ENCODE data around the gene MAGEA6. TPM values are rescaled to one million over a fixed set of nuclear protein-coding genes. Genes with fewer than 3 reads are reported as not detected.
"Not testable (repeated sequence)": the region's sequence is repeated elsewhere in the genome, so short reads cannot be mapped to it uniquely, and the experiment has no call there.

MAGEA6 gene
- polyA plus RNA-seq = not detected

DNA sequence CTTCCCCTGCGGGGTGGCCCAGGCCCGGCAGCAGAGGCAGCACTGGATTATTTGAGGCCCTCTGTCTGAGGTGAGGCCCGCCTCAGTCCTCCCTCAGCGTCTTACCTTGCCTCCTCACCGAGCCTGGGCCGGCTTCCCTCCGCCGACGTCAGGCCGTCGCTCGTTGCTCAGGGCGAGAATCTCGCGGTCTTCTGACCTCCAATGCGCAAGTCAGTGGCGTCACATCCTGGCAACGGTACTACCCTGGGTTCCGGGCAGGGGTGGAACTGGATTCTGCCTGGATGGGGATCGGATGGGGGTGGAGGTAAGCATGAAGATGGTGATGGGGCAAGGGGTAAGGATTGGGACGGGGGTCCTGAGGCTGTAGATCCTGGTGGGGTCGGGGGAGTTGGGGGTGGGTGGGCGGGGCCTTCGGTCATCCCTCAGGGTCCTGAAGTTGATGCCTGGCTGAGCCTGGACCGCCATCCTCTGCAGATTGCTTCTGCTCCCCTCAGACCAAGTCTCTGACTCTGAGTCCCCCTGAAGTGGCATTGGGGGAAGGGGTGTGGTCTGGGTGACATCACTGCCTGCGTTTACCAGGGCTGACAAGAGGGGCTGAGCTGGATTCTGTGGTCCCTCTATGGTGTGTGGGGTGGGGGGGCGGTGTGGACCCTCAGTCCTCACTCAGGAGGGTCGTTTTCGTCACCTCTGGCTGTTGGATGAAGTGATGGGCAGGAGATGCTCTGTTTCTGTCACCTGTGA lies at the start of gene MAGEA6:
MAGEA6 (minus strand) TSS at position 141 of the 741 bp plus-strand sequence. CDS start 2,039 bp downstream, outside the sequence.
- not testable (repeated sequence) for H3K4me3 Mint-ChIP-seq; DNase-seq; H3K9me3 Mint-ChIP-seq; H3K27ac Mint-ChIP-seq; H3K36me3 Mint-ChIP-seq; H3K27me3 Mint-ChIP-seq (ENCODE audit: low read depth in 3 of 3); H3K4me1 Mint-ChIP-seq

DNA sequence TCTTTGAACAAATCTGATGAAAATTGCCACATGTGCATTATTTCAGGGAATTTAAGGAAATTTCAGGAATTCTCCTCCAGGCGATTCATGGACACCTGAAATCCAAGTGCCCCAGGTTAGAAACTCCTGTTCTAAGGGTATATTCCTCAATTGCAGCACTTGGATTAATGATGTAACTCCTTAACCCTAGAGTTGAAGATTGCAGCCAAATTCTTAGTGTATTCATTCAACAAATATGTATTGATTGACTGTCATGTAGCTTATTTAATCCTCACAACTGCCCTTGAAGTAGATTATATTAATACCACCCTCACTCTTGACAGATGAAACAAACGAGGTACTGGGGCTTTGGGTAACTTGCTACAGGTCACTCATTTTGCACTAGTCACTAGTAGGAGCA lies 49.8 kb upstream of the MAGEA6 start:
- DNase-seq = no peak
- no peak overlapping the region for H3K4me3 Mint-ChIP-seq
- H3K27ac Mint-ChIP-seq = no peak overlapping the region
- no peaks in the 10 kb centered on the region for H3K36me3 Mint-ChIP-seq
- peaks cover 0 to 5% (median 3%) of the 10 kb centered on the region in 3 donors for H3K27me3 Mint-ChIP-seq (ENCODE audit: low read depth in 3 of 3)
- H3K9me3 Mint-ChIP-seq = no peaks in the 10 kb centered on the region
- no peaks in the 10 kb centered on the region for H3K4me1 Mint-ChIP-seq

- Mint-ChIP-seq H3K9me3 (no peaks in the 10 kb centered on the region), H3K27ac (no peak overlapping the region), H3K27me3 (ENCODE audit: low read depth in 3 of 3) (peaks cover 0 to 5% (median 3%) of the 10 kb centered on the region in 3 donors), H3K4me1 (no peaks in the 10 kb centered on the region), H3K4me3 (no peak overlapping the region), H3K36me3 (no peaks in the 10 kb centered on the region)
- no peak for DNase-seq
Measured at GRCh38 chrX:152818356-152818755, 48.9 kb upstream of the MAGEA6 start.

GRCh38 chrX:152817078-152817764 lies 47.7 kb upstream of the MAGEA6 start:
- H3K27ac Mint-ChIP-seq = no peak overlapping the region
- no peaks in the 10 kb centered on the region for H3K36me3 Mint-ChIP-seq
- H3K4me1 Mint-ChIP-seq = no peaks in the 10 kb centered on the region
- peaks cover 0 to 5% (median 3%) of the 10 kb centered on the region in 3 donors for H3K27me3 Mint-ChIP-seq (ENCODE audit: low read depth in 3 of 3)
- no peaks in the 10 kb centered on the region for H3K9me3 Mint-ChIP-seq
- DNase-seq = no peak
- H3K4me3 Mint-ChIP-seq = no peak overlapping the region

DNA sequence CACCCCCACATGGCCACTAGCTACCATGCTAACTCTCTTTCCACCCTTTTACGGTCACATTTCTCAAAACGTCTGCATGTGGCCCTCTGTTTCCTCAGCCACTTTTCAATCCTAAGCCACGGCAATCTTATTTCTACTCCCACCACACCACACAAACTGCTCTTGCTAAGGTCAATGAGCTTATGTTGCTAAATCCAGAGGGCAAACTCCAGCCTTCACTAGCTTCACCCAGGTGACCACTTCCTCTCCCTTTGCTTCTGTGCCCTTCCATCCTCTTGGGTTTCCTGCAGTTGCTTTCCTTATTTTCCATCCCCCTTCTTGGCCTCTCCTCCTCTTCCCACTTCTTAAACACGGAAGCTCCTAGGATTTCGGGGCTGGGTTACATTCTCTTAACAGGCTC lies 44.6 kb upstream of the MAGEA6 start:
- no peaks in the 10 kb centered on the region for H3K36me3 Mint-ChIP-seq
- H3K4me1 Mint-ChIP-seq = no peaks in the 10 kb centered on the region
- H3K27ac Mint-ChIP-seq = no peak overlapping the region
- no peak for DNase-seq
- no peak overlapping the region for H3K4me3 Mint-ChIP-seq
- H3K9me3 Mint-ChIP-seq = no peaks in the 10 kb centered on the region
- H3K27me3 Mint-ChIP-seq (ENCODE audit: low read depth in 3 of 3) = peaks cover 0 to 4% (median 2%) of the 10 kb centered on the region in 3 donors

DNA sequence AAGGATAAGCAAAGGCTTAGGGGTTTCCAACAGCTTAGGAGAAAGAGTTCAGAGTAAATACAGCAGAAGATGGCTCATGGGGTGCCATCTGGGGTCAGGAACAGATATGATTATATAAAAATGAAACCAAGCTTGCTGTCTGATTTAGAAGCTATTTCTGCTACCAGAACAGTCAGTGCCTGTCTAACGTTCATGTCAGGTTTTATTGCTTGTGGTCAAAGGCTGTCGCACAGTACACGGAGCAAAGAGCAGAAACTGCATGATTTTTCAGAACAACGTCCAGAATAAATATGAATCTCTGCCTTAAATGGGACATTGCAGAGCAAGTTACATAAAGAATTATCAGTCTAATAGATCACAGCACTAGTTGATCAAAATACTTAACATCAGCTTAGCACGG lies 43.7 kb upstream of the MAGEA6 start:
- Mint-ChIP-seq H3K27ac (peak overlapping the region in 1 of 6 donors; percentile 16), H3K9me3 (no peaks in the 10 kb centered on the region), H3K4me3 (no peak overlapping the region), H3K36me3 (no peaks in the 10 kb centered on the region), H3K27me3 (ENCODE audit: low read depth in 3 of 3) (peaks cover 0 to 6% (median 0%) of the 10 kb centered on the region in 3 donors), H3K4me1 (no peaks in the 10 kb centered on the region)
- DNase-seq = no peak

- peaks cover 2 to 10% (median 5%) of the 10 kb centered on the region in 3 donors for H3K27me3 Mint-ChIP-seq (ENCODE audit: low read depth in 3 of 3)
- H3K9me3 Mint-ChIP-seq = no peaks in the 10 kb centered on the region
- no peak overlapping the region for H3K27ac Mint-ChIP-seq
Measured at GRCh38 chrX:152810403-152810802, 40.9 kb upstream of the MAGEA6 start.

GRCh38 chrX:152806035-152806434 lies 36.5 kb upstream of the MAGEA6 start:
- Mint-ChIP-seq H3K4me3 (no peak overlapping the region), H3K27ac (no peak overlapping the region), H3K9me3 (no peaks in the 10 kb centered on the region), H3K36me3 (peaks cover 0 to 3% (median 0%) of the 10 kb centered on the region in 3 donors), H3K4me1 (no peaks in the 10 kb centered on the region), H3K27me3 (ENCODE audit: low read depth in 3 of 3) (peaks cover 2 to 29% (median 9%) of the 10 kb centered on the region in 3 donors)
- no peak for DNase-seq

More at GRCh38 chrX:152810403-152810802, 40.9 kb upstream of the MAGEA6 start:
- Mint-ChIP-seq H3K4me3 (no peak overlapping the region), H3K4me1 (no peaks in the 10 kb centered on the region), H3K36me3 (no peaks in the 10 kb centered on the region)
- no peak for DNase-seq

DNA sequence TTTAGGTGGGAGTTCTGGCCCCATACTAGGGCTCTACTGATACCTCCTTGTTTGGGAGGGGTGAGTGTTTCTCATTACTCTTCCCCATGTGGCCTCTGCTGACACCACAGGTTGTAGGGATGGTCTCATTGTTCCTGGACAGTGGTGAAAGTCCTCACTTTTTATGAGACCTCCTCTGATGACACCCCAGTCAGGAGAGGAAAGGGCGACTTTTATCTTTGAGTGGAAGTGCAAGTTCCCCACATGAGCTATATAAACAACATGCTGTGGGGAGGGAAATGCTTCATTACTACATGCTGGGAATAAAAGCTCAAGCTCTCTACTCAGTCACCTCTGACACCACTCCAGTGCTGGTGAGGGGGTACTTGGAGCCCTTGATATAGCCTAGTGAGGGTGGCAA lies 29.5 kb upstream of the MAGEA6 start:
- no peak overlapping the region for H3K27ac Mint-ChIP-seq
- no peaks in the 10 kb centered on the region for H3K4me1 Mint-ChIP-seq
- peaks cover 0 to 3% (median 0%) of the 10 kb centered on the region in 3 donors for H3K36me3 Mint-ChIP-seq

GRCh38 chrX:152787062-152787461 lies 17.6 kb upstream of the MAGEA6 start:
- not testable (repeated sequence) for H3K36me3 Mint-ChIP-seq; DNase-seq; H3K27me3 Mint-ChIP-seq (ENCODE audit: low read depth in 3 of 3); H3K4me1 Mint-ChIP-seq; H3K27ac Mint-ChIP-seq; H3K4me3 Mint-ChIP-seq; H3K9me3 Mint-ChIP-seq

More for the DNA sequence above, 29.5 kb upstream of the MAGEA6 start:
- H3K4me3 Mint-ChIP-seq = no peak overlapping the region
- peaks cover 1 to 17% (median 6%) of the 10 kb centered on the region in 3 donors for H3K27me3 Mint-ChIP-seq (ENCODE audit: low read depth in 3 of 3)
- no peaks in the 10 kb centered on the region for H3K9me3 Mint-ChIP-seq
- DNase-seq = no peak

DNA sequence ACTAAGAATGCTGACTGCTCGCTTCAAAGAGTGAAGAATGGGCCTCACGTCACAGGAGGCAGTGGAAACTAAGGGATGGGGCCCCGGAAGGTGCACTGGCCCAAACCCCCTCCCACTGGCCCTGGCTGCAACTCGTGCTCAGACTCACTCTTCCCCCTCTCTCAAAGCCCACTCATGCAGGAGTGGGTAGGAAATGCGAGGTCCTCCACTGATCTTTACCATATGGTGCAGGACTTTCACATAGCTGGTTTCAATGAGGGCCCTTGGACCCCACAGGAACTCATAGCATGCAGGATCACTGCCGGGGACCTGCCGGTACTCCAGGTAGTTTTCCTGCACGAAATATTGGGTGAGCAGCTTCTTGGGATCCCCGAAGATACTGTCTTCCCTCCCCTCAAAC lies 2.9 kb downstream of the MAGEA6 start:
- not testable (repeated sequence) for H3K36me3 Mint-ChIP-seq; DNase-seq; H3K9me3 Mint-ChIP-seq; H3K4me1 Mint-ChIP-seq; H3K27ac Mint-ChIP-seq; H3K27me3 Mint-ChIP-seq (ENCODE audit: low read depth in 3 of 3); H3K4me3 Mint-ChIP-seq

GRCh38 chrX:152761582-152761981 lies 7.9 kb downstream of the MAGEA6 start:
- not testable (repeated sequence) for H3K36me3 Mint-ChIP-seq; H3K27me3 Mint-ChIP-seq (ENCODE audit: low read depth in 3 of 3); H3K27ac Mint-ChIP-seq; H3K4me3 Mint-ChIP-seq; H3K9me3 Mint-ChIP-seq; DNase-seq; H3K4me1 Mint-ChIP-seq

DNA sequence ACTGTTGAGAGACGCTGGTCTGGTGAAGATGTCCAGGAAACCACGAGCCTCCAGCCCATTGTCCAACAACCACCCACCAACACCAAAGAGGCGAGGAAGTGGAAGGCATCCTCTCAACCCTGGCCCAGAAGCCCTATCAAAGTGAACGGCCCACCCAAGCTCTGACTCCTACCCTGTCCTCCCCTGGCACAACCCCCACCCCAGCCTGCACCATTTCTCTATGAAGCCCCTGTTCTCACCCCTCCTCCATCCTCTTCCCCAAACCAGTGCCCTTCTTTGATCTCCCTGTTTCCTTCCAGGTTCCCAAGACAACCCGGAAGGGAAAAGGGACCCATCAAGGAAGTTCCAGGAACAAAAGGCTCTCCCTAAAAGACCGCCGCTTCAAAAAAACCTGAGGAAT lies 9.9 kb downstream of the MAGEA6 start:
- not testable (repeated sequence) for H3K36me3 Mint-ChIP-seq; H3K4me1 Mint-ChIP-seq; DNase-seq; H3K4me3 Mint-ChIP-seq; H3K27me3 Mint-ChIP-seq (ENCODE audit: low read depth in 3 of 3); H3K27ac Mint-ChIP-seq; H3K9me3 Mint-ChIP-seq

- H3K36me3 Mint-ChIP-seq; DNase-seq; H3K27me3 Mint-ChIP-seq (ENCODE audit: low read depth in 3 of 3); H3K4me1 Mint-ChIP-seq; H3K9me3 Mint-ChIP-seq; H3K27ac Mint-ChIP-seq; H3K4me3 Mint-ChIP-seq: not testable (repeated sequence)
Measured at GRCh38 chrX:152758918-152759317, 10.6 kb downstream of the MAGEA6 start, which contains the start of gene CSAG3. TSS of gene CSAG3 (plus strand) at chrX:152759218.

Measured in immature natural killer cell (primary cell).